ENCODE results near the gene LMX1B.

DNA sequence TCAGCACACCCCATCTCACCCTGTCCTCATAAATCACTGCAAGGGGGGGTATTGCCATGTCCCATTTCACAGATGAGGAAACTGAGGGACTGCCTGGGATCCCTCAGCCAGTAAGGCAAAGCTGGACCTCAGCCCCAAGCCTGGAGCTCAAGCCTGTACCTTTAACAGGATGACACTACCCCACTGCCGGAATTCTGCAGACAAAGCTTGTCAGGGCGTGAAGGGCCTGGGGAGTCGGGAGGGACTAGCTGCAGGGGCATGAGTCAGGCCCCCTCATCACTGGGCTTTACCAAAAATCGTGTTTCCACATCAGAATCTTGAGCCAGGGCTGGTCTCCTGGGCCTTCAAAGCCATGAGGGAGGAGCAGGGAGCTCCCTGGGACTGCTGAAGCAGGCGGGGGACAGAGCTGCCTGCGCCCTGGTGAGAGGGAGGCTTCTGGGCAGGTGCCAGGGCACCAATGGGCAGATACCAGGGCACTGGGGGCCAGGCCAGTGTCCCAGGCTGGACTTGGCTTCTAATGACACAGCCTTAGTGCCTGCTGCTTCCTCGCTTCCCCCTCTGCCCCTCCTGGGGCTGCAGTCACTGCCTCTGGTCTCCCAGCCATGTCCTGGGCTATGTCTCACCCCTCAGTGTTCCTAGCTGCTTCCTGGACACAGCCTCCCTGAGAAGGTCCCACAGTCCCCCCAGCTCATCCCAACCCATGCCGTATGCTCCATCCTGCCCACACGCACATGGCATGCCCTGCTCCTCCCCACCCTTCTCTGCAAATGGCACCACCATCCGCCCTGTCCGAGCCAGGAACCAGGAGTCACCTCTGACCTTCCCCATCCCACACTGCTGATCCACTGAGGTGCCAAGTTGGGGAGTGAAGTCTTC is 80.7 kb downstream of the LMX1B start:
- TF ChIP-seq, protein P1, sequence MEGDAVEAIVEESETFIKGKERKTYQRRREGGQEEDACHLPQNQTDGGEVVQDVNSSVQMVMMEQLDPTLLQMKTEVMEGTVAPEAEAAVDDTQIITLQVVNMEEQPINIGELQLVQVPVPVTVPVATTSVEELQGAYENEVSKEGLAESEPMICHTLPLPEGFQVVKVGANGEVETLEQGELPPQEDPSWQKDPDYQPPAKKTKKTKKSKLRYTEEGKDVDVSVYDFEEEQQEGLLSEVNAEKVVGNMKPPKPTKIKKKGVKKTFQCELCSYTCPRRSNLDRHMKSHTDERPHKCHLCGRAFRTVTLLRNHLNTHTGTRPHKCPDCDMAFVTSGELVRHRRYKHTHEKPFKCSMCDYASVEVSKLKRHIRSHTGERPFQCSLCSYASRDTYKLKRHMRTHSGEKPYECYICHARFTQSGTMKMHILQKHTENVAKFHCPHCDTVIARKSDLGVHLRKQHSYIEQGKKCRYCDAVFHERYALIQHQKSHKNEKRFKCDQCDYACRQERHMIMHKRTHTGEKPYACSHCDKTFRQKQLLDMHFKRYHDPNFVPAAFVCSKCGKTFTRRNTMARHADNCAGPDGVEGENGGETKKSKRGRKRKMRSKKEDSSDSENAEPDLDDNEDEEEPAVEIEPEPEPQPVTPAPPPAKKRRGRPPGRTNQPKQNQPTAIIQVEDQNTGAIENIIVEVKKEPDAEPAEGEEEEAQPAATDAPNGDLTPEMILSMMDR (IDR thresholded peaks at IDR 0.05), result no peak
- TF ChIP-seq POLR2A (IDR thresholded peaks at IDR 0.05), result no peak
